ENCODE measurements around the gene PROB1. TPM values are rescaled to one million over a fixed set of nuclear protein-coding genes. Genes with fewer than 3 reads are reported as not detected.

PROB1 gene
- total and polyA plus RNA-seq, 2 experiments from 2014 or later = 0.10 to 0.63 TPM

DNA sequence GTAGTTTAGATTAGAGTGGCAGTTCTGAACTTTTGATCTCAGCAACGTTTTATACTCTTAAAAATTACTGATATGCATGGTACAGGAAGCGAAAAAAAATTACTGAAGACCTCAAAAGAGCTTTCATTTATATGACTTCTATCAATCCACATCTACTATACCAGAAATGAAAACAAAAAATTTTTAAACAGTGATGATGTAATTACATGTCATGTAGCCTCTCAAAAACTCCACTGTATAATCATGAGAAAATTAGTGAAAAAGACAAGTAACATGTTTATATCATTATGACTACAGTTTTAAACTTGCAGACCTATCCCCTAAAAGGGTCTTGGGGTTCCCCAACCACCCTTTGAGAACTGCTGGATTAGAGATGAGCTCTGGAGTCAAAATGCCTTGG is 35.1 kb upstream of the PROB1 start:
- DNase-seq (ENCODE audit: low spot score) = no peak
- TF ChIP-seq EZH2 (IDR thresholded peaks at IDR 0.05; ENCODE audit: borderline replicate concordance) (no peak), CTCF (IDR thresholded peaks at IDR 0.05; ENCODE audit: poor library complexity) (no peak), EZH2phosphoT487 (IDR thresholded peaks at IDR 0.05; ENCODE audit: low read depth, severe bottlenecking, unreplicated experiment) (no peak)
- H3K4me1 ChIP-seq (ENCODE audit: insufficient read depth) = no peaks in the 10 kb centered on the region
- H3K79me2 ChIP-seq = no peaks in the 10 kb centered on the region
- H3K9me2 ChIP-seq (replicated peaks; ENCODE audit: insufficient read depth) = no peaks in the 10 kb centered on the region
- no peak overlapping the region for H3K27ac ChIP-seq
- no peaks in the 10 kb centered on the region for H3K9me3 ChIP-seq (ENCODE audit: low read depth)
- WGBS (ENCODE audit: low lambda C conversion rate, missing lambda C conversion rate) = 92% methylated on average over 2 of the region's 2 CpGs
- H3K36me3 ChIP-seq (replicated peaks; ENCODE audit: insufficient read depth, low read depth) = no peaks in the 10 kb centered on the region
- H3K4me2 ChIP-seq = no peak overlapping the region
- H3K27me3 ChIP-seq = no peaks in the 10 kb centered on the region
- H4K20me1 ChIP-seq (ENCODE audit: insufficient read depth, poor library complexity, severe bottlenecking) = no peaks in the 10 kb centered on the region
- H2AFZ ChIP-seq = no peak overlapping the region
- no peak overlapping the region for H3K4me3 ChIP-seq

GRCh38 chr5:139426203-139426885 is 31.4 kb upstream of the PROB1 start:
- DNase-seq (ENCODE audit: low spot score) = no peak
- Histone ChIP-seq H3K4me2 (no peak overlapping the region), H3K9me2 (replicated peaks; ENCODE audit: insufficient read depth) (no peaks in the 10 kb centered on the region), H3K4me3 (no peak overlapping the region), H2AFZ (no peak overlapping the region), H3K36me3 (replicated peaks; ENCODE audit: insufficient read depth, low read depth) (no peaks in the 10 kb centered on the region), H3K79me2 (no peaks in the 10 kb centered on the region), H3K9me3 (ENCODE audit: low read depth) (no peaks in the 10 kb centered on the region), H3K27me3 (no peaks in the 10 kb centered on the region), H3K27ac (no peak overlapping the region), H3K4me1 (ENCODE audit: insufficient read depth) (no peaks in the 10 kb centered on the region), H4K20me1 (ENCODE audit: insufficient read depth, poor library complexity, severe bottlenecking) (no peaks in the 10 kb centered on the region)
- 79% methylated on average over 8 of the region's 8 CpGs for WGBS (ENCODE audit: low lambda C conversion rate, missing lambda C conversion rate)
- TF ChIP-seq CTCF (IDR thresholded peaks at IDR 0.05; ENCODE audit: poor library complexity) (no peak), EZH2phosphoT487 (IDR thresholded peaks at IDR 0.05; ENCODE audit: low read depth, severe bottlenecking, unreplicated experiment) (no peak), EZH2 (IDR thresholded peaks at IDR 0.05; ENCODE audit: borderline replicate concordance) (no peak)

DNA sequence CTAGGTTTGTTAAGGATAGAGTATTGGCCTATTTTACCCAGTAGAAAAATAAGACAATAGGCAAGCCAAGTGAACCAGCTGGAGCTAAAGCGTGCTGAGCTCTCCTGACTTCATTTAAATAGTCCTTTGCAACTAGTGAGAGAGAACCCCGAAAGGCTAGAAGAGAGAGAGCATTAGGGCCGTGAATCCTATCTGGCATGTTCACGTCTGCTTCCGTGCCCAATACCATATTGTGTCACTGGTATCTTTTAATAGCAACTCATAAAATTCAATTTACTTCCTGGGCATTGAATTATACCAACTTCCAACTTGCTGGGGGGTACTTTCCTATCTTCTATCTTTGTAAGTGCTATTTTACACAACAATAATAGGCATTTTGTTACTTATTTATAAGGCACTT is 30.6 kb upstream of the PROB1 start:
- Histone ChIP-seq H3K4me3 (no peak overlapping the region), H3K9me3 (ENCODE audit: low read depth) (no peaks in the 10 kb centered on the region), H3K79me2 (no peaks in the 10 kb centered on the region), H4K20me1 (ENCODE audit: insufficient read depth, poor library complexity, severe bottlenecking) (no peaks in the 10 kb centered on the region), H3K4me1 (ENCODE audit: insufficient read depth) (no peaks in the 10 kb centered on the region), H3K36me3 (replicated peaks; ENCODE audit: insufficient read depth, low read depth) (no peaks in the 10 kb centered on the region), H2AFZ (no peak overlapping the region), H3K27me3 (no peaks in the 10 kb centered on the region), H3K27ac (no peak overlapping the region), H3K4me2 (no peak overlapping the region), H3K9me2 (replicated peaks; ENCODE audit: insufficient read depth) (no peaks in the 10 kb centered on the region)
- no peak for DNase-seq (ENCODE audit: low spot score)
- TF ChIP-seq EZH2phosphoT487 (IDR thresholded peaks at IDR 0.05; ENCODE audit: low read depth, severe bottlenecking, unreplicated experiment) (no peak), CTCF (IDR thresholded peaks at IDR 0.05; ENCODE audit: poor library complexity) (no peak), EZH2 (IDR thresholded peaks at IDR 0.05; ENCODE audit: borderline replicate concordance) (no peak)
- 88% methylated on average over 5 of the region's 5 CpGs for WGBS (ENCODE audit: low lambda C conversion rate, missing lambda C conversion rate)

Data from hepatocyte (in vitro differentiated cells).